Amniotic stem cell (primary cell): ENCODE results near the gene TTC23.

Source experiments
- DNase-seq: peaks from one replicate; lab custom pipeline; 2025; lab: John Stamatoyannopoulos, UW

TTC23 gene

DNA sequence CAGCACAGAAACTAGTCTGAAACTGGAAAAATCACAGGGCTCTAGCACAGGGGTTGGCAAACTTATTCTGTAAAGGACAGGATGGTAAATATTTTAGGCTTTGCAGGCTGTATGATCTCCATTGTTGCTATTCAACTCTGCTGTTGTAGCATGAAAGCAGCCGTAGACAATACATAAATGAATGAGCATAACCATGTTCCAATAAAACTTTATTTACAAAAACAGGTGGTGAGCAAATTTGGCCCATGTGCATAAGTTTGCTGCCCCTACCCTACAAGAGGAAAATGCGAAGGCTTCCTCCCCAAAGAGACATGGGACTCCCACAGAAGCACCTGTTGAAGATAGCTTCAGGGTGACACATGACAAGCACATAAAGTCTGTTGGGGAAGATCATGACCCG is 85.3 kb downstream of the TTC23 start:
- DNase-seq, result no peak

DNA sequence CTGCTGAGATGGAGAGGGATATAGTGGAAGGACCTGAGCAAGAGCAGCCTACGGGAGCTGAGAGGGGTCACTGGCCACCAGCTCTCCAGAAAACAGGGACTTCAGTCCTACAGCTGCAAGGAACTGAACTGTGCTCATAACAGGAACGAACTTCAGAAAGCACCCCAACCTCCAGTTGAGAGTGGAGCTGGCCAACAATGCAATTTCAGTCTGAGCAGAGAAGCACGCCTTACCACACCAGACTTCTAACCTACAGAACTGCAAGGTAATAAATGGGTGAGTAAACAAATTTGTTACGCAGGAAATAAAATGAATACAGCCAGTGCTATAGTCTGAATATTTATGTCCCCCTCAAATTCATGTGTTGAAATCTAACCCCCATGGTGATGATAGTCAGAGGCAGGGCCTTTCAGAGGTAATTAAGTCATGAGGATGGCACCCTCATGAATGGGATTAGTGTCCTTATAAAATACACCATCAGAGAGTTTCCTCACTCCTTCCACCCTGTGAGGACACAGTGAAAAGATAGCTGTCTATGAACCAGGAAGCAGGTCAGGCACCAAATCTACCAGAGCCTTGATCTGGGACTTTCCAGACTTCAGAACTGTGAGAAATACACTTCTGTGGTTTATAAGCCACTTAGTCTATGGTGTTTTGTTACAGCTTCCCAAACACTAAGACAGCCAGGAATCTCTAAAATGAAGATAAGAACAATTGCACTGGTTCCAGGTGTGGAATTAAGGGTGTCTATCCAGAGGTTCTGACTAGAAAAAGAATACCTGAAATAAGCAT is 85.9 kb downstream of the TTC23 start:
- DNase-seq, result no peak

DNA sequence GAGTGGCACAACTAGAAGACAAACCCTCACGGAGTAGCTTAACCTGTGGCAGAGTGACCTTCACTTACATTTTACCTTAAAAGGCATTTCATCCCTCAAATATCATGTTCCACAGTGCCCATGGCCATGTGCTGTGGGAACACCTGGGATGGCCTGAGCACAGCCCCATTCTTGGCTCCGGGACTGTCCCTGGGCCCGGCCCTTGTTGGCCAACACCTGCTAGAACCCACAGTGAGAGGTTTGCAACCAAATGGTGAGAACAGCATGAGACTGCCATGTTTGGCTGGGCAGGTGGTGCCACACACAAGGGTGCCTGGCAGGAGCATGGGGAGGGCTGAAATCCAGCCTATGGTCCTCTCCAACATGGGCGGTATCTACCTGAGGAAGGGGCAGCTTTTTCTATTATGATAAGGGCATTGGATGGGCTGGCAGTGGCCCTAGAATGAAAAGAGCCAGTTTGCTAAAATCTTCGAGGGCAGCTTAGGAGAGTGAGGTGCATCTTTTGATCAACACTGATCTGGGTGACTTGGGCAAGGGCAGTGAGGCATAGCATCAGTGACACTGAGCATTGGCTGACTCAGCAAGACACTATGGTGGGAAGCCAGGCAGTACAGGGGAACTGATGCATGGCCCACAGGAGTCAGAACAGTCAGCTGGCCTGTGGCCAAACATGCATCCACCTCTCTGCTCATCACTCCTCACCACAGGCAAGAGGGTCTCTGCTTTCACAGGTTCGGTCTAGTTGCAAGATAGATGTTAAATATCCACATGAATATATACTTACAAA is 90.6 kb downstream of the TTC23 start:
- no peak for DNase-seq

DNA sequence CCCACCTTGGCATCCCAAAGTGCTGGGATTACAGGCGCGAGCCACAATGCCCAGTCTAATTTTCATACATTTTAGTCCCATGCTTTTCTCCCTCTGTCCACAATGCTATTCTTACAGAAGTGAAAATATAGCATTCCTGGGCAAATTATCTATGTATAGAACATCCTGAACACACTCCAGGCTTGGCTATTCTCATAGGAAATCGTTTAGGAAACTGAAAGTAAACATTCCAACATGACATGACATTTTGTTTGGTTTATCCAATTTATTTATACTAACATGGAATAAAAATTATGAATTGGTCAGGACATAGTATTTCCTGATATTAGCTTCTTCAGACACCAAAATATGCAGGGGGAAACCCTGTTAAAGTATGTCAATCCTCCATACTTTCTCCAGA is 91.9 kb downstream of the TTC23 start:
- no peak for DNase-seq

DNA sequence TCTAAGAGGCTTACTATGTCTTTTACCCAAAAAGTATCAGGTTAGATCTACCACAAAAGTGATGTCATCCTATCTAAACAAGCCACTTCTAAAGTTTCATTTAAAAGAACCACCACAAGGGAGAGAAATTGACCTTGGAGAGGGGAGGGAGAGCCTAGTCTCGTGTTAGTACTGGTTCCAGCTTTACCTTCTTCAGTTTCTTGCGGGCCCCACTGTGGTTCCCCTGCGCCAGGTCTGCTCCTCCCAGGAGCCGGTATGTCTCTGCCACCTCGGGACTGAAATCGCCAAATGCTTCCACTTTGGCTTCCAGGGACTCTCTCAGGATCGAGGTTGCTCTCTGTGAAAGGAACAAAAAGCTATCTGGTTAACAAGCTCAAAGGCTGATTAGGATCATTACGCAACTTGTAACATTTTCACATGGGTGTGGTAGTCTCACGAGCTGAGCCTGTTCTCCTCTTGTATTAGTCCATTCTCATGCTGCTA is 93.4 kb downstream of the TTC23 start:
- no peak for DNase-seq

DNA sequence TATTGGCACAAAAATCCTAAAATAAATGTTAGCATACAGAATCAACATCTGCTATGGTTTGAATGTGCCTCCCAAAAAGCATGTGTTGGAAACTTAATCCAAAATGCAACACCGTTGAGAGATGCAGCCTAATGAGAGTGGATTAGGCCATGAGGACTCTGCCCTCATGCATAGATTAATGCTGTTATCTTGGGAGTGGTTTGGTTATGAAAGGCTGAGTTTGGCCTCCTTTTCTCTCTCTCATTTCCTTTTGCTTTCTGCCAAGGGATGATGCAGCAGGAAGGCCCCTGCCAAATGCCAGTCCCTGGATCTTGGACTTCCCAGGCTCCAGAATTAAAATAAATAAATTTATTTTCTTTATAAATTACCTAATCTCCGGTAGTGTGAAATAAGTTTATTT is 95.1 kb downstream of the TTC23 start:
- DNase-seq, result no peak

DNA sequence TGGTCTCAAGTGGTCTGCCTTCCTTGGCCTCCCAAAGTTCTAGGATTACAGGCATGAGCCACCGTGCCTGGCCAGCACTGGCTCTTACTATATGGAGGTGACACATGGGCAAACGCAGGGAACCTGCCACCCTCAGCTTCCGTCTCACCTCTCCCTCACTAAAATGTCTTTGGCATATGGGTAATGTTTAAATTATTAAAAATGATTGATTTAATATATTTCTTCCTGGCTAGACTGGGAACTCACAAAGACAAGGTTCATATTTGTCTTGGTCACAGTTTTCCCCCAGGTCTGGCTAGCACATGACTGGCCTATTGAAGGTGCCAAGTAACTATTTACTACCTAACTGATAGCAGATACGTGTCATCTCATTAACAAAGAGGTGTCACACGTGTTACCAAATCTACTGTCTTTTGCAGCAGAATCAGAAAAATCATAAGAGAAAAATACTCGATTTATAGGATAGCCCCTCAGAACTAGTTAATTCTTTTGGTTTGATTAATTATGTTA is 96.3 kb downstream of the TTC23 start:
- DNase-seq, result no peak

DNA sequence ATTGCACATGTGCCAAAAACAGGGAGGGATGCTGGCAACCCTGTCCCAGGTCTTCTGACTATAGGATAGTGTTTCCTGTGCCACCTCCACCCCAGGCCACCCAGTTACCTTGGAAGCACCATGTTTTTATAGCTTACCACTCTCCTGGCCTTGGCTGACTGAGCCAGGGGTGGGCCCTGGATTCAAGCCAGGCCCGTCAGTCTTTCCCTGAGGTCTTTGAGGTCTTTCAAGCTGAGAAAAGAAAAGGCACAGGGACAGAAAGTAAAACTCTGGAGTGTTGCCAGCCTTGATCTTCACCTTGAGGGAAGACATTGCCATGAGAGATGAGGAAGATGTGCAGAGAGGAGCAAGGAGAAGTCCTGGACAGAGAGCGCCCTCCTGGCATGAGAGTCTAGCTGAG is 98.2 kb downstream of the TTC23 start:
- no peak for DNase-seq

DNA sequence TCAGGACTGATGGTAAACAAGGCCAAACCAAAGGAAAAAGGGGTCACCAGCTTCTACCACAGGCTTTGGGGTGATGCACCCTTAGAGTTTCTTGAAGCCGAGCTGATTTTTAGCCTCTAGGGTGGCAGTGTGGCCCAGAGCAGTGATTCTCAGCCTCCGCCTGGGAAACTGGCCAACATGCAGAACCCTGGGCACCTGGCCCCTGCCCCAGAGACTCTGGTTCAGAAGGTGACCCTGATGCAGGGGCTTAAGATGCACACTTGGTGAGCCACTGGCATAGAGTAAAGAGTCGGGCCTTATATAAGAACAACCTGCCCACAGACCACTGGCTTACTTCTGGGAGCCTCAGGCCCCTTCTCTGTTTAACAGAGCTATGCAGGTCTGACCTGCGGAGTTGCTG is 100.0 kb downstream of the TTC23 start:
- DNase-seq, result no peak

DNA sequence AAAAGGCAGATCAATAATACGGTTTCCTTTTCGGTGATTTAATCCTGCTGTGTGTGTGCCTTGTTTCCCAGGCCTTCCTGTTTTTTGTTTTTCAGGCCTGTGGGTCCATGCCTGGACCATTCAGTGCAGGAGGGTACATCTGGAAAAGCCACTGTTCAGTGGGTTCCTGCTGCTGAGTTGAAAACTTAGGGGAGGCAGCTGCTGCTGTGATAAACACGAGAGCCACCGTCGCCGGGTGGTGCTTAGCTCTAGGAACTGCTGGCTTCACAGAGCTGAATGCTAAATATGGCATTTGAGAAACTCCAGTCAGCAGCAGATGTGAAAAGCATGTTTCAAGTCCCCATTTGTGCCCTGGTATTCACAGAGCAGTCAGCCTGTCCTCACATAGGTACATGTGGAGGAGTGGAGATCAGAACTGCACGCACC is 100.5 kb downstream of the TTC23 start:
- no peak for DNase-seq

DNA sequence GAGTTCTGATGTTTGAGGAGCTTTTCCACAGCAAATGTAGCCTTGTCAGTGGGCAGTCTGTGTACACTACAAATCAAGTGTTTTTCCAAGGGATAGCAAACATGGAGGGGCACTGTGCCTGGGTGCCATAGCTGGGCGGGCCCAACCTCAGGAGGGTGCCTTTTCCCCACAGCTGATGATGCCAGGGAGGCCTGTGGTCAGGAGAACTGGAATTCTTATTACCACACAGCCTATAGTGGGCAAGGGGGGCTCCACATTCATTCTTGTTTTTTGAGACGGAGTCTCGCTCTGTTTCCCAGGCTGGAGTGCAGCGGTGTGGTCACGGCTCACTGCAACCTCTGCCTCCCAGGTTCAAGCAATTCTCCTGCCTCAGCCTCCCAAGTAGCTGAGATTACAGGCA is 102.7 kb downstream of the TTC23 start:
- DNase-seq, result no peak

DNA sequence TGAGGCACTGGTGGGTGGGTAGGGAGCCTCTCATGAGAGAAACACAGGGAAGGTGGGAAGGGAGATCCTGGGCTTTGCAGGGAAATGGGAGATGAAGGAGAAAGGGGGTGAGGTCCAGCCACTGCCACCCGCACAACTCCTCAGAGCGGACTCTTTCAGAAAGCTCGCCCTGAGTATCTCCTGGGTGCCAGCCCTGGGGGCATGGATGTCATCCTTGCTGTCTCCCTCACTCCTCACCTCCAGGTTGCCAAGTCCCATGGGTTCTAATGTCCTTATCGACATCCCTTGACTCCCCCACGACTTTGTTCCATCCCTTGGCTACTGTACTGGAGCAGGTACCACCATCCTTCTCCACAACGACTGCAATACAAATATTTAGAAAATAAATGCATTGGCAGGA is 103.6 kb downstream of the TTC23 start:
- DNase-seq, result no peak

DNA sequence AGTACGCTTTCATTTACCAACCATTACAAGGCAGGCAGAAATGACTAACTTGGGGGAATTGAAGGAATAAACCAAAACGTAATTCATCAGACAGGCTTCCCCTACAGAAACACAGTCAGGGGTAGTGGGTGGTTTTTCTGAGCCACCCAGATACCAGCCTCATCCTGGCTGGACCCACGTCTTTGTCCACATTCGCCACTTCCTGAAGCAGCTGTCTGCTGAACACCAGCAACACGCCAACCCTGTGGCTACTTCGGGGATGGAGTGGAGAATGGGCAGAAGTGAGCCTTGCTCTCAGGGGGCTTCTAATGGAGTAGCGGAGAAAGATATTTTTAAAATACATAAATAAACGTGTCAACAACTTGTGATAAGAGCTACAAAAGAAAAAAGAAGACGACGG is 104.4 kb downstream of the TTC23 start:
- no peak for DNase-seq

DNA sequence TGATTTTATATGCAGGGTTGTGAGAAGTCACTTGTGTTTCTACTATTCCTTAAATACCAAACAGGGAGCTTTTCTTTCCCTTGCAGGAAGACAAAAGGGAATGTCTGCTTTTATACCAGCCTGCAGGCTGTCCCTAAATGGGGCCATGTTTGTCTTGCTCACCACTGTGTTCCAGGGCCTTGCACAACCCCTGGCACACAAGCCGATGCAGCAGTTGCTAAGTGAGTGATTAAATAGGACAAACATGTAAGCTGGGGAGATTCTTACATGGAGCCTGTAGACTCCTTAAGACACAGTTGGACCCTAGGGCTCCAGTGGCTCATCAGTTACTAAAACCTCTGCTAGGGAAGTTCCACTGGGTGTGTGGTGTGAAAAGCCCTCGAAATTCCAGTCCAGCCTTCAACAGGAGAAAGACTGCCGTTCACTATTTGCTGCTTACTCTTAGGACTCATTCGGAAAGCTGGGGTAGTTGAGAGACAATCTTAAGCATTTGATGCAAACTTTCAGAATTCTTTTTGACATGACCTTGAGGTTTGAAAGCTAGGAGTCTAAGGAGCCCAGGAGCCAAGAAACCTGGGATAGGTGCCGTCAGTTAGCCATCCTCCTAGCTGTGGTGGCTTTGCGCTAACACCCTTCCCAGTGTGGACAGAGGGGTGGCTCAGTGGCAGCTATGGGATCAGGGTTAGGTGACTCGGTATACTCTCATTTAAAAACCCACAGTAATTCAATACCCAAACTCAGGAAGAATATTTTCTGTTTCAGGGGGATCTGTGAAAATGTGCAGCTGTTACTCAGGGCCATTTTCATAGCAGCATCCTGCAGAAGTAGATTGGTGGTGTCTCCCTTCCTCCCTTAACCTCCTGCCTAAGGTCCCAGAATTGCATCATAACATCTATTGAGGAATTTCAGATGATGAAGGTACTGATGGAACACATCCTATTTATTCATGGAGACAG is 105.4 kb downstream of the TTC23 start:
- DNase-seq, result no peak

DNA sequence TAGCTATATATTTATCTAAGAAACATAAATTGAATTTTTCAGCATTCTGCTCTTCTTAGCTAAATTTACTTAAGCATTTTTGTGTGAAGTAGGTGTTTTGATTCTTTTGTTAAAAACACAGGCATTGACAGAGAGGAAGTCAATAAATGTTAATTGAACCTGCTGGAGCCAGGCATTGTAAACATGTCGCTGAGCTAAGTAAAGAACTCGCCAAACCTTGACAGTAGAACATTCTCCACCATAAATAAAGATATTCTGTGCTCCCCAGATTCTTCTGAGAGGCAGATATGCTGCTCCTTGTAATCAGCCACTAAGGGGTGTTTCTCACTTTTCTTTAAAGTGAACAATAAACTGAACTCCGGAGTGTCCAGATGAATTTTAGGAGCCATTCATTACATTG is 106.1 kb downstream of the TTC23 start:
- DNase-seq, result no peak

DNA sequence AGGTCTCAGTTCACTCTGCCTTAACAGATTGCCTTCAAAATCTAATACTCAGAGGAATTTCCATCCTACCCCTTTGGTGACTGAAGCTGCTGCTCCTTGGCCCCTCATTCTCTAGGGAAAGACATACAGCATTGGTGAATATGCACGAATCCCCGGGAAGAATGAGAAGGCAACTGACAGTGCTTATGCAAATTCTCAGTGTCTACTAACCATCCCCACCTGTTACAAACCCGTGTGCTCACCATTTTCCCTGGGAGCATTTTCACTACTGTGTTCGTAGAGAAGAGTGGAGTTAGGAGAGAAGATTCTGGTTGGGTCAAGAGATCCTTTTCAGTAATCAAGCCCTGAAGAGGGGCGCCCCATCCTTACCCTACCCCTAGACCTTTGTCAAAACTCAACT is 106.8 kb downstream of the TTC23 start:
- no peak for DNase-seq

DNA sequence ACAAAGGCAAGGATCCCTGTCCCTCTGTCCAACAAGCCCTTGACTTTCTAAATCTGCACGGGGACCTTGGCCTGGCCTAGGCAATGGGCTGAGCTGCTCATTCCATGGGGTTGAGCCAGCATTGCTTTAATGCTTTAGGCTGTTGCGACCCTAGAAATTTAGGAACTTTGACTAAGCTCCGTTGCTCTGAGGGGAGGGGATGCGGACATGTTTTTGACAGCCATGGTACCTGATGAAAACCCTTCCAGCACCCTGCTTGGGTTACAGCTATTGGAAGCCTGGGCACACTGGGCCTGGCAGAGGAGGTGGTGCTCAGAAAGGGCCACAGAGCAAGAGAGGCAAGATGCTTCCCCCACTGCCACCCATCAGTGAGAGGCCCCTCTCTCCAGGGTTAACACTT is 107.4 kb downstream of the TTC23 start:
- no peak for DNase-seq

DNA sequence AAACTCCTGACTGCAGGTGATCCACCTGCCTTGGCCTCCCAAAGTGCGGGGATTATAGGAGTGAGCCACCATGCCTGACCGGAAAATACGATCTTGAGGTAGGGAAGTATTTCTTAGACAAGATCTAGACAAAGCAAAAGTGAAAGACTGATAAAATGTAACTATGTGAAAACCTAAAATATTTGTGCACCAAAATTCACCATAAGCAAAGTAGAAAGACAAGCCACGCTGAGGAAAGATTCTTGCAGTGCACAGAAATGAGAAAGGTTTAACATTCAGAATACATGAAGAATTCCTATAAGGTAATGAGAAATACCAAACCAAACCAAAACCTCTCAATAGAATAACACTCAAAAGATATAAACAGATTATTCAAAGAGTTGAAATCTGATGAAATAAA is 108.8 kb downstream of the TTC23 start:
- no peak for DNase-seq

DNA sequence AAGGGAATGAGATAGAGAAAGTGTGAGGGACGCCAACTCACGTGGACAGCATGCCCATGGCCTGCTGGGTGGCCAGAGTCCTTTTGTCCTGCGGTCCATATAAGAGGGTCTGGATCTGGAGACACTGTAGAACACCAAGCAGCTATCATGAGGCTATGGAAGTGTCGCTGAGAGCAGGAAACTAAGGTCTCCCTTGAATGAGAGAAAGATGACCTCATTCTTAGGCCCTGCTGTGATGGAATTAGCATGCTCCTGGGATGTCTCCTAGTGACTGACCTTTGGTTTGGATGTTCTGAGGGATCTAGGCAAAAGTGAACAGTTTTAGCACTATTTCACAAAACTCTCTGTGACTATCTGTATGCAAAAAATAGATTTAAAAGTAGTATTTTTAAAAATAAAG is 110.1 kb downstream of the TTC23 start:
- no peak for DNase-seq

DNA sequence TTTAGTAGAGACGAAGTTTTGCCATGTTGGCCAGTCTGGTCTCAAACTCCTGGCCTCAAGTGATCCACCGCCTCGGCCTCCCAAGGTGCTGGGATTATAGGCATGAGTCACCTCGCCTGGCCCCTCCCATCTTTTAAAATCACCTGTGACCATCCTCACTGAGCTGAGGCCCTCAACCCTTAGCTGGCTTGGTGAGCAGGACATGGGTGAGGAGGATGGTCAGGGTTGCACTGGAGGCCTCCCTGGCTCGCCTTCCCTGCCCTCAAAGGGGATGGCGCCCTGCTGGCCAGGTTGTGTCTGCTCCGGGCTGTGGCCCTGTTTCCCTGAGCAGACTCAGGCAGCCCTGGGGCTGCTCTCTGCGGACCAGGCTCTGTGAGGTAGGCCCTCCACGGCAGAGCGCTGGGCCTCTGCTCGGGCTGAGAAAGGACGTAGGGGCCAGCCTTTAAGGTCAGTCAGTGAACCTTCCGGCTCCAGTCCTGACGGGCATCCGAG is 110.8 kb downstream of the TTC23 start:
- no peak for DNase-seq

DNA sequence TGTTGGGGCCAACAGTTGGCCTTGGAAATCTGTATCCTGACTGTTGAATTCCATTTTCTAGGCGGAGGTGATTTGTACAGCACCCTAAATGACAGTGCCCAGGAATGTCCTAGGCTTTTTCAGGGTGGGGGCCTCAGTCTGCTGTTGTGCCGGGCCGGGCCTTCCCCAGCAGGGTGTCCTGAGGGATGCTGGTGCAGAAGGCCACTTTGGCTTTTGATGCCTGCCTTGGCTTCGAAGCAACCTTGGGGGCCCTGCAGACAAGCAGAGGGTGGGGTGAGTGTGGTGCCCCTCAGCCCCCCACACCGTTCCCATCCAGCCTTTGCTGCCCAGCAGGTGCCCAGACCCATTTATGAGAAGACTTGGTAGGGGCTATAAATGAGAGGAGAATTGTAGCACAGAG is 111.5 kb downstream of the TTC23 start:
- DNase-seq, result no peak

DNA sequence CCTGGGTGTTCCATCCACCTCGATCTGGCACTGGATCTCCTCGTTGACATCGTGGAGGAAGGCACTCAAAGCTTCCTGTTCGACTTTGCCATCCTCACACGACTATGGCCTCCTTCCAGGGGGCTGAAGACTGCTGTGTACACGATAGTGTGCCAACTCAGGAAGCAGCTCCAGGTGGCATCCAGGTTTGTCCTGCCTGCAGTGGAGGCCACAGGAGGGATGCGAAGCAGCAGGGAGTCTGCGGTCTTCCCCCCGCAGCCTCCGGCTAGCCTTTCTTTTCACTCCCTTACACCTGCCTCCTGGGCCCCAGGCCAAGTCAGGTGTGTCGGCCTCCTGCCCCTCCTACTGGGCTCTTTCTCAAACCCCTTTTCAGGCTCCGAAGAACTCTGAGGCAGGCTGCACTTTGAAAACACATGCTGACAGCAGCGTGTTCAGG is 112.3 kb downstream of the TTC23 start:
- no peak for DNase-seq
